ENCODE data around the gene LRTM2.

The LRTM2 gene

DNA sequence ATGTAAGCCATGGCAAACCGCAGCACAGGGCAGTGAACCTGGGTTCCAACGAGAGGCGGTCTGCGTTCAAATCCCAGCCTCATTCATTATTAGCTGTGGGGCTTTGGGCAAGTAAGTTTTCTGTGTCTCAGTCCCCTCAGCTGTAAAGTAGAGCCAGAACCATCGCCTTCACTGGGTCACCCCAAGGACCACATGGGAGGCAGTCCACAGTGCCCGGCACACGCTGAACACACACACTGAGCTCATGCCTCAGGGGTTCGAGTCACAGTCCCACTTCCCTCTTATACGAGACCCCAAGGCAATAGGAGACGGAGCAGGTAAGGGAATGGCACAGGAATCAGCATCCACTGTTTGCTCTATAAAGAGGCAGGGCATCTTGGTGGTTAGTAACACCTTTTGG lies 19.1 kb downstream of the LRTM2 start (continued):
- TF ChIP-seq OSR1 (CRISPR knock-in tag; IDR thresholded peaks at IDR 0.05) (no peak), TCF4 (CRISPR knock-in tag; IDR thresholded peaks at IDR 0.05; ENCODE audit: borderline replicate concordance) (no peak), GLIS3 (CRISPR knock-in tag; IDR thresholded peaks at IDR 0.05) (no peak)

DNA sequence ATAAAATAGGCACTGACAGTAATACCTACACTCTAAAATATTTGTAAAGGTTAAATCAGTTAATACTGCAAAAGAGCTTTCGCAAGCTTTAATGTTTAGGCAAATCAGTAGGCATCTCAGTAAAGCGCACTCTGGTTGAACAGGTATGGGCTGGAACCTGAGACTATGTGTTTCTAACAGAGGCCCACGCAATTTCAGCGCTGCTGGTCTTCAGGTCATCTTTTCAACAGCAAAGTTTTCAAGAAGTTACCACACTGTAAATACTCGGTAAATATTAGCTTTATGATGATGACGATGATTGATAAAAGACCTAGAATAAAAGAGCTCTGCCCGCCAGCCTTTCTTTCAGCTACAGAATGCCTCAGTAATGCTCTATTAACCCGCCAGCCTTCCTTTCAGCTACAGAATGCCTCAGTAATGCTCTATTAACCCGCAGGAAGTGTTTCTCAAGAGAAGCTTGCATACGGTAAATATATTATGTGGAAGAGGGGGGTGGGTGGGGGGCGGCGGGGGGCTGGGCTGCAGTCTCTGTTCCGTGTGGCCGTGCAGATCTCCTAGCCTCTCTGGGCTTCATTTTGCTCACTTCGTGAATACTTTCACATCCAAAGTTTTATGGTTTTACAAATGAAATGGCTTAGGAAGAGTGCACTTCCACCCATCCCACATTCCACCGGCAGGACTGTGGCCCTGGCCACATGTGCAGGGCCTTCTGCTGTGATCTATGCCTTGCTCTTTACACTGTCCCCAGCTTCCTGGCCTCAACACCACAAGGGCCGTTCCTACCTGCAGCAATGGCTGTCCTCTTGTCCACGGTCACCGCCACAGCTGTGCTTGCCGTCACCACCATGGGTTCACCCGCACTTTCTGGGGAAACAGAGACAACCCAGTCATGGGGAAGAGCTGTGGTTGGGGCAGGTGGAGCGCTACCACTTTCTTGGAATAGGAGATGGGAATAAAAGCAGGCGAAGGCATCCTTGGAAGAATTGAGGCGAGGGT lies 19.9 kb downstream of the LRTM2 start:
- no peak for ATAC-seq
- no peak for TF ChIP-seq PPARA (CRISPR knock-in tag; IDR thresholded peaks at IDR 0.05; ENCODE audit: borderline replicate concordance)

DNA sequence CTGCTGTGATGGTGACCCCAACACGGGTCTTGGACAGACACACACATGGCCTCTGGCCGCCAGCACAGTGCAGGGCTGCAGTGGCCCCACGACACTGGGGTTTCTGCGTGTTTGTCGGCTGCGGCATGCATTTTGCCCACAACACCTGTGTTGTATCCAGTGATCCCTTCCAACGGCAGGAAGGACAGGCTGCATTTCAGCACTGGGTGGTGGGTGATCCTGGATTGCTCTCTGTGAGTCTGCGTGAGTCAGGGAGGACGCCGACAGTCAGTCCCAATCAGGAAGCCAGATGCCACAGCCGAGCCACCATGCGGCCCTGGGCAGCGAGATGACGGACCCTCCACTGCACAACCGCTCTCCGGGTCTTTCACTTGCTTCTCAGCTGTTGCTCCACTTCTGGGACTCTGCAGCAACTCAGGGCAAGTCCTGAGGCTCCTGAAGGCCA lies 20.6 kb downstream of the LRTM2 start:
- ATAC-seq, result no peak
- no peak for TF ChIP-seq SNAI2 (CRISPR knock-in tag; IDR thresholded peaks at IDR 0.05)
- no peak for TF ChIP-seq ISL1 (CRISPR knock-in tag; IDR thresholded peaks at IDR 0.05)
- no peak for TF ChIP-seq ARNTL (CRISPR knock-in tag; IDR thresholded peaks at IDR 0.05; ENCODE audit: borderline replicate concordance, low read depth)
- TF ChIP-seq TOX (CRISPR knock-in tag; IDR thresholded peaks at IDR 0.05; ENCODE audit: borderline replicate concordance), result no peak
- TF ChIP-seq RARB (CRISPR knock-in tag; IDR thresholded peaks at IDR 0.05), result no peak
- TF ChIP-seq ZNF8 (CRISPR knock-in tag; IDR thresholded peaks at IDR 0.05), result no peak
- no peak for TF ChIP-seq ZNF70 (CRISPR knock-in tag; IDR thresholded peaks at IDR 0.05)
- TF ChIP-seq OSR1 (CRISPR knock-in tag; IDR thresholded peaks at IDR 0.05), result no peak
- TF ChIP-seq BACH2 (CRISPR knock-in tag; IDR thresholded peaks at IDR 0.05; ENCODE audit: borderline replicate concordance), result no peak
- TF ChIP-seq, protein P1, sequence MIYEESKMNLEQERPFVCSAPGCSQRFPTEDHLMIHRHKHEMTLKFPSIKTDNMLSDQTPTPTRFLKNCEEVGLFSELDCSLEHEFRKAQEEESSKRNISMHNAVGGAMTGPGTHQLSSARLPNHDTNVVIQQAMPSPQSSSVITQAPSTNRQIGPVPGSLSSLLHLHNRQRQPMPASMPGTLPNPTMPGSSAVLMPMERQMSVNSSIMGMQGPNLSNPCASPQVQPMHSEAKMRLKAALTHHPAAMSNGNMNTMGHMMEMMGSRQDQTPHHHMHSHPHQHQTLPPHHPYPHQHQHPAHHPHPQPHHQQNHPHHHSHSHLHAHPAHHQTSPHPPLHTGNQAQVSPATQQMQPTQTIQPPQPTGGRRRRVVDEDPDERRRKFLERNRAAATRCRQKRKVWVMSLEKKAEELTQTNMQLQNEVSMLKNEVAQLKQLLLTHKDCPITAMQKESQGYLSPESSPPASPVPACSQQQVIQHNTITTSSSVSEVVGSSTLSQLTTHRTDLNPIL (CRISPR knock-in tag; IDR thresholded peaks at IDR 0.05; ENCODE audit: low read depth), result no peak
- TF ChIP-seq ESRRG (CRISPR knock-in tag; IDR thresholded peaks at IDR 0.05), result no peak
- TF ChIP-seq, protein P2, sequence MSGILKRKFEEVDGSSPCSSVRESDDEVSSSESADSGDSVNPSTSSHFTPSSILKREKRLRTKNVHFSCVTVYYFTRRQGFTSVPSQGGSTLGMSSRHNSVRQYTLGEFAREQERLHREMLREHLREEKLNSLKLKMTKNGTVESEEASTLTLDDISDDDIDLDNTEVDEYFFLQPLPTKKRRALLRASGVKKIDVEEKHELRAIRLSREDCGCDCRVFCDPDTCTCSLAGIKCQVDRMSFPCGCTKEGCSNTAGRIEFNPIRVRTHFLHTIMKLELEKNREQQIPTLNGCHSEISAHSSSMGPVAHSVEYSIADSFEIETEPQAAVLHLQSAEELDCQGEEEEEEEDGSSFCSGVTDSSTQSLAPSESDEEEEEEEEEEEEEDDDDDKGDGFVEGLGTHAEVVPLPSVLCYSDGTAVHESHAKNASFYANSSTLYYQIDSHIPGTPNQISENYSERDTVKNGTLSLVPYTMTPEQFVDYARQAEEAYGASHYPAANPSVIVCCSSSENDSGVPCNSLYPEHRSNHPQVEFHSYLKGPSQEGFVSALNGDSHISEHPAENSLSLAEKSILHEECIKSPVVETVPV (CRISPR knock-in tag; IDR thresholded peaks at IDR 0.05), result no peak
- TF ChIP-seq PPARA (CRISPR knock-in tag; IDR thresholded peaks at IDR 0.05; ENCODE audit: borderline replicate concordance), result no peak

DNA sequence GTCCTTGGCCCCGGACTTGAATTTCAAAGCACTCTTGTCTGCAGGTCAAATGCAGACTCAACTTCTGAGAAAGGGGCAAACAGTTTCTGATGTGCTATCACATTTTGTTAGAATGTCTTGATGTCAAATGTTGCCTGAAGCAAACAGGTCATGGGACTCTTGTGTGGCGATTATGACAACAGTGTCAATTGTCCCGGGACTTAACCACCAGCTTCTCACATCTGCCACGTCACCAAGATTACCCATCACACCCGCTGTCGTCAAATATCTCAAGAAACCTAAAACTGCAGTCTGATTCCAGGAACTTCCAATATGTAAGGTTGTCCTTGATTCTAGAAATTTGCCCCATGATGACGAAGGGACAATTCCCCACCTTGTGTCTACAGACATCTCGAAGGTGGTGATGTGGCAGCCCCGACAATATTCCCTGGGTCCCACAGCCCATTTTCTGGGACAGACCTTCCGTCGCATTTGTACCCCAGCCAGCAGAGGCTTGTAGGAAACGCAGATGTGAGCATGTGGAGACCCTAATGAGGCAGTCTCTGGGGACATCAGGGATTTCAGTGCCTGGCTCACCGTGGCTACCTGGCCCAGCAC lies 21.3 kb downstream of the LRTM2 start:
- ATAC-seq, result no peak
- TF ChIP-seq ZFP30 (CRISPR knock-in tag; IDR thresholded peaks at IDR 0.05) (no peak), PPARA (CRISPR knock-in tag; IDR thresholded peaks at IDR 0.05; ENCODE audit: borderline replicate concordance) (no peak), OSR1 (CRISPR knock-in tag; IDR thresholded peaks at IDR 0.05) (no peak), BACH2 (CRISPR knock-in tag; IDR thresholded peaks at IDR 0.05; ENCODE audit: borderline replicate concordance) (no peak)
- TF ChIP-seq, protein P1 (CRISPR knock-in tag; IDR thresholded peaks at IDR 0.05; ENCODE audit: low read depth), result no peak

DNA sequence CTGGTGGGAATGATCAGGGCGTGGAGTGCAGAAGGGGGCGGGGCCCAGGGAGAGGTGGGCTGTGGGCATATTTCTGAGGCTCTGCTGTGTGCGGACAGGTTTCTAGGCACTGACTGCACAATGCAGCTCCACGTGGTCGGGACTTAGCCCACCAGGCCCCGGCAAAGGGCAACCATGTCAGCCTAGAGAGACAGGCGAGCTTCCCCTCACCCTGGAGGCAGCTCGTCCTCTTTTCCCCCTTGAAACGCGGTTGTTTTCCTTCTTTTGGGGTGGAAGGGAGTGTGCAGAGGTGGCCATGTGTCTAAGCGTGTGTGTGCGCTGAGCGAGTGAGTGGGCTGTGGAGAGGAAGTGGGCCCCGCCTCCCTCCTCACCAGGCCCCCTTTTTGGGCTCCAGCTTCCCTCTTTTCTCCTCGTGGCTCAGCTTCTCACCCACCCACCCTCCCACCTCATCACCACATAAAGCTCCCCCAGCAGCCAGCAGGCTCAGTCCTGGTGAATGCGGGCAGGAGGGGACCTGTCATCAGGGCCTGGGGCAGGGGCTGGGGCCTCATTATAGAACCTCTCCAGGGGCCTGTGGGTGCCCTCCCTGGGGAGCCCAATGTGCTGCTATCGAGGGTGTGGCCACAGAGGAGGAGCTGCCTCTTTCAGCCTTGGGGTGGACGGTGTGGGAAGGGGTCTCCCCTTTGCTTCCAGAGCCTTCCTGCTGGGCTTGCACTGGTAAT lies 22.0 kb downstream of the LRTM2 start:
- ATAC-seq, result no peak
- TF ChIP-seq BACH2 (CRISPR knock-in tag; IDR thresholded peaks at IDR 0.05; ENCODE audit: borderline replicate concordance), result no peak
- no peak for TF ChIP-seq PPARA (CRISPR knock-in tag; IDR thresholded peaks at IDR 0.05; ENCODE audit: borderline replicate concordance)
- TF ChIP-seq GLIS3 (CRISPR knock-in tag; IDR thresholded peaks at IDR 0.05), result no peak
- no peak for TF ChIP-seq ZNF8 (CRISPR knock-in tag; IDR thresholded peaks at IDR 0.05)
- no peak for TF ChIP-seq ZC3H10 (CRISPR knock-in tag; IDR thresholded peaks at IDR 0.05)

Measured in SK-N-SH treated with all-trans-retinoic acid at 6 μM for 48 hours (cell line).